Memory B cell (primary cell): ENCODE results near the gene LNX2.
A peak's percentile ranks its signal among the peaks of the same experiment; 100 is the strongest.

Experiments
- ATAC-seq: fragments of 150-1000 bp; cut with Tn5 transposase; 2 replicates; pipeline ENCODE4 v1.10.0; 2021; ENCODE audit warnings: low read depth, mild to moderate bottlenecking, moderate library complexity
- DNase-seq, 2 donors: peaks; one replicate each; pipeline ENCODE4 v3.0.0; 2022; ENCODE audit warnings: low spot score in 2 of 2
- H3K27ac Mint-ChIP-seq: one replicate; pipeline ENCODE4 v1.8.0; 2022; ENCODE audit warnings: mild to moderate bottlenecking, moderate library complexity, mixed read lengths
- H3K27me3 Mint-ChIP-seq: one replicate; pipeline ENCODE4 v1.8.0; 2022; ENCODE audit warnings: mixed read lengths
- H3K36me3 Mint-ChIP-seq: one replicate; pipeline ENCODE4 v1.8.0; 2022; ENCODE audit warnings: mild to moderate bottlenecking, mixed read lengths
- H3K4me1 Mint-ChIP-seq: one replicate; pipeline ENCODE4 v1.8.0; 2022; ENCODE audit warnings: mixed read lengths
- H3K4me3 Mint-ChIP-seq: one replicate; pipeline ENCODE4 v1.8.0; 2022; ENCODE audit warnings: mild to moderate bottlenecking, moderate library complexity, mixed read lengths
- H3K9me3 Mint-ChIP-seq: one replicate; pipeline ENCODE4 v1.8.0; 2022; ENCODE audit warnings: mixed read lengths

LNX2 gene

DNA sequence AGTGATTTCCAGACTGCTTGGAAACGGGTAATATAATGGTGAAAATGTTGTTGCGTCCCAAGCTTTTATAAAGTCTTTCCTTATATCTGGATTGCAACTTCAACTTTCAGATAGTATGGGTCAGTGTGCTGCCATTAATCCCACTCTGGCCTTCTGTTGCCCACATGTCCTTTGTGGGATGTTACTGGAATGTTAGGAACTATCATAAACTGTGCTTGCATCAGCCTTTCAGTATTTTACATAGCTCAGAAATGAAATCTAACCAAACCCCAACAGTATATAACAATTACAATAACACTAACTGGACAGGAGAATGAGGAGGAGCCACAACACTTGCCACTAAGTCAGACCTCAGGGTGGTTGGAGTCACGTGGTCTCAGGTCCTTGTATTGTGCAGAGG lies 78.9 kb downstream of the LNX2 start:
- H3K9me3 Mint-ChIP-seq: no peaks in the 10 kb centered on the region
- no peak for ATAC-seq
- H3K4me3 Mint-ChIP-seq: no peak overlapping the region
- no peak overlapping the region for H3K27ac Mint-ChIP-seq
- H3K4me1 Mint-ChIP-seq: no peaks in the 10 kb centered on the region
- no peaks in the 10 kb centered on the region for H3K27me3 Mint-ChIP-seq
- no peak for DNase-seq
- peaks cover 6% of the 10 kb centered on the region for H3K36me3 Mint-ChIP-seq

DNA sequence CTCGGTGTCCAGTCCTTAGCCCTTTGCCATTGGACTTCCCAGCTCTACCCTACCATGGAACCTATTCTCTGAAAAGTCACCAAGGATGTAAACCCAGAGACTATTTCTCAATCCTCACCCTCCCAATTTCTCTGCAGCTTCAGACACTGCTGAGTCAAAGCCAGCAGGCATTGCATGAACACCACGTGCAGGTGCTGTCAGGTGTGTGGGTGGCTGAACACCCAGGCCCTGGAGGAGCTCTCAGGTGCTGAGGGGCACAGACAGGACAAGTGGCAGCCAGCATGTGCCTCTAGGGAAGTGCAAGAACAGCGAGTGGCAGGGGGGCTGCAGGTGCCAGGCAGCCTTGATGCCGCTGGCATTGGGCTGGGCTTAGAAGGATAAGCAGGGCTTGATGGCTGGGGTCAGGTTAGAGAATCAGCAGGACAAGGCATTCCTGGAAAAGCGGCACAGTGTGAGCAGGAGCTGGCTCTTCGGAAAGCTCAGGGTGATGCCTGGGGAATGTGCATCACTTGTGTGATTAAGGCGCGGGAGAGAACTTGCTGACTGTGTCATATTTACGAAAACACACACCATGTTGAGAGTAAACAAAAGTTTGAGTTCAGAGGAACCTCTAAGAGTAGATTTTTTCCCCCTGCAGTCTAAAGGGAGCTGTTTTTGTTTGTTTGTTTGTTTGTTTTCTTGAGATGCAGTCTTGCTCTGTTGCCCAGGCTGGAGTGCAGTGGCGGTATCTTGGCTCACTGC lies 83.8 kb downstream of the LNX2 start:
- no peak overlapping the region for H3K4me3 Mint-ChIP-seq
- no peak overlapping the region for H3K27ac Mint-ChIP-seq
- H3K9me3 Mint-ChIP-seq: no peaks in the 10 kb centered on the region
- H3K4me1 Mint-ChIP-seq: peaks cover 7% of the 10 kb centered on the region
- DNase-seq (no peak), ATAC-seq (no peak)
- H3K36me3 Mint-ChIP-seq: no peaks in the 10 kb centered on the region
- H3K27me3 Mint-ChIP-seq: no peaks in the 10 kb centered on the region

- no peak for ATAC-seq
- no peak for DNase-seq
- Mint-ChIP-seq H3K4me3 (no peak overlapping the region), H3K27ac (no peak overlapping the region), H3K9me3 (no peaks in the 10 kb centered on the region), H3K4me1 (peaks cover 7% of the 10 kb centered on the region), H3K36me3 (no peaks in the 10 kb centered on the region), H3K27me3 (no peaks in the 10 kb centered on the region)
Measured at GRCh38 chr13:27535546-27535945, 84.8 kb downstream of the LNX2 start.

- no peaks in the 10 kb centered on the region for H3K9me3 Mint-ChIP-seq
- H3K36me3 Mint-ChIP-seq: no peaks in the 10 kb centered on the region
- DNase-seq (no peak), ATAC-seq (no peak)
- H3K4me3 Mint-ChIP-seq: no peak overlapping the region
- H3K4me1 Mint-ChIP-seq: peaks cover 11% of the 10 kb centered on the region
- H3K27ac Mint-ChIP-seq: no peak overlapping the region
- H3K27me3 Mint-ChIP-seq: no peaks in the 10 kb centered on the region
Measured at GRCh38 chr13:27534981-27535380, 85.3 kb downstream of the LNX2 start.

DNA sequence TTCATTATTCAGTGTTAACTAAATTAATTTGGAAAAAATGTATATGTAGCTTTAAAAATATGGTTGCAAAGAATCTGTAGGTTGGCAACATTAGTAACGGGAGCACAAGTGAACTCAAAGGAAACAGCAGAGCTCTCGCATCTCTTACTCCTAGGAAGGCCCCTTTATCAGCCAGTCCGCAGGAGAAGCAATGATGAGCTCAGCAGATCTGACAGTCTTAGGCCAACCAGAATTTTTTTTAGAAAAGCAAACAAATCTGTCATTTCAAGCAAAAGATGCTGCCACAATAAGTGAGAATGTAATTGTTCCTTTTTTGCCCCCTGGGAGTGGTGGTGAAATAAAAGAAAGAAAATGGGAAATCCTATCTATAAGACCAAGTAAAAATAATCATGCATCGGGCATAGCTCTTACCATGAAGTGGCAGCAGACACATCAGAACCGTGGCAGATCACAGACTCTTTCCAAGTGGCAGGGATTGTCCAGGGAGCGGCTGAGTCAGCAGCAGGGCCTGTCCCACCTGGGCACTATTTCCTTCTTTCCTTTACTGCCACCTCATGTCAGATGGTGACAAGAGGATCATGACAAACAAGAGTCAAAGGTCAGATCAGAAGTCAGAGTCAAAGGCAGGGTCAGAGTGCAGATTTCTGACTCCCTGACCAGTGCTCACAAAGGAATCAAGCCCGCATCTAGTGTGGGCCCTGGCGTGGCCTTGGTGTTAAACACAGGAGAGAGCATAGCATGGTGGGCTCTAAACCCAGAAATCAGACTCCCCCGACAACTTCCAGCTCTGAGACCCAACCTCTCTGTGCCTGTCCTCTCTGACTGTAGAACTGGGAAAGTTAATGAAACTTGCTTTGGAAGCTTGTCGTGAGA lies 86.0 kb downstream of the LNX2 start:
- no peaks in the 10 kb centered on the region for H3K9me3 Mint-ChIP-seq
- no peak overlapping the region for H3K4me3 Mint-ChIP-seq
- ATAC-seq: no peak
- H3K27ac Mint-ChIP-seq: no peak overlapping the region
- no peak for DNase-seq
- H3K36me3 Mint-ChIP-seq: no peaks in the 10 kb centered on the region
- no peaks in the 10 kb centered on the region for H3K27me3 Mint-ChIP-seq
- H3K4me1 Mint-ChIP-seq: peaks cover 17% of the 10 kb centered on the region

GRCh38 chr13:27533155-27533643 lies 87.1 kb downstream of the LNX2 start:
- H3K4me1 Mint-ChIP-seq: peaks cover 20% of the 10 kb centered on the region
- DNase-seq: peak in 1 of 2 donors; percentile 28
- no peaks in the 10 kb centered on the region for H3K36me3 Mint-ChIP-seq
- H3K4me3 Mint-ChIP-seq: peak overlapping the region; percentile 55
- H3K9me3 Mint-ChIP-seq: no peaks in the 10 kb centered on the region
- H3K27me3 Mint-ChIP-seq: no peaks in the 10 kb centered on the region
- no peak overlapping the region for H3K27ac Mint-ChIP-seq
- ATAC-seq: peak; percentile 89

DNA sequence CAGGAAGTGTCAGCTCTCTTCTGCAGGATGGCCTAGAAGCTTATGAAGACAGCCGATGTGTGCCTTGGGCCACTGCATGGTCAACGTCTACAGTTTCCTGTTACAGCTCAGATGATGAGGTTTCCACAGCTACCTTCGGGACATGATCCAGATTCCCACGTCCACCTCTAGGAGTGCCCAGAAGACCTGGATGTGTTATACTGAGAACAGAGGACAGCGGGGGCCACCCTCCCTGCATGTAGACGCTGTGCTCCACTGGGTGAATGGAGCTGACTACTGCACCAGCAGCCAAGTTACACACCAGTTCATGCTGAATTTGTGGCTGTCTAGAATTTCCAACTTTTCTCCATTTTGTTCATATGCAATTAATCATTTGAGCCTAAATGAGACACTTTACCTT lies 91.4 kb downstream of the LNX2 start:
- Mint-ChIP-seq H3K4me3 (no peak overlapping the region), H3K4me1 (peaks cover 20% of the 10 kb centered on the region), H3K27ac (no peak overlapping the region), H3K9me3 (no peaks in the 10 kb centered on the region), H3K36me3 (no peaks in the 10 kb centered on the region), H3K27me3 (no peaks in the 10 kb centered on the region)
- DNase-seq (no peak), ATAC-seq (no peak)

DNA sequence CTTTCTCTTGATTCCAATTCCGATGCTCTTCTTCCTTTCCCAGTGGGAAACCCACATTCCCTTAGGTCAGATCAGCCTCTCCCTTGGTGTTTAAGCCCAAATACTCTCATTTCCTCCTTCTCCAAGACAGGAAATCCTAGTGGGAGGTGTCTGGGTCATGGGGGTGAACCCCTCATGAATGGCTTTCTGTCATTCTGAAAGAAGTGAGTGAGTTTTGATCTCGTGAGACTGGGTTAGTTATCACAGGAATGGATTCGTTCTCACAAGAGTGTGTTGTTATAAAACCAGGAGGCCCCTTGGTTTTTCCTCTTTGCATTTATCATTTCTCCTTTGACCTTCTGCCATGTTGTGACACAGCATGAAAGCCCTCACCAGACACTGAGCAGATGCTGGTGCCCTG lies 93.8 kb downstream of the LNX2 start:
- peaks cover 25% of the 10 kb centered on the region for H3K4me1 Mint-ChIP-seq
- no peak for DNase-seq
- H3K27me3 Mint-ChIP-seq: no peaks in the 10 kb centered on the region
- no peaks in the 10 kb centered on the region for H3K9me3 Mint-ChIP-seq
- ATAC-seq: no peak
- H3K36me3 Mint-ChIP-seq: no peaks in the 10 kb centered on the region
- H3K4me3 Mint-ChIP-seq: no peak overlapping the region
- no peak overlapping the region for H3K27ac Mint-ChIP-seq

GRCh38 chr13:27524981-27525975 lies 95.1 kb downstream of the LNX2 start:
- ATAC-seq: no peak
- H3K4me3 Mint-ChIP-seq: no peak overlapping the region
- no peaks in the 10 kb centered on the region for H3K36me3 Mint-ChIP-seq
- H3K27me3 Mint-ChIP-seq: no peaks in the 10 kb centered on the region
- H3K4me1 Mint-ChIP-seq: peaks cover 24% of the 10 kb centered on the region
- no peaks in the 10 kb centered on the region for H3K9me3 Mint-ChIP-seq
- no peak for DNase-seq
- no peak overlapping the region for H3K27ac Mint-ChIP-seq

- peak; percentile 68 for ATAC-seq
- no peak overlapping the region for H3K4me3 Mint-ChIP-seq
- peak overlapping the region; percentile 70 for H3K27ac Mint-ChIP-seq
Measured at GRCh38 chr13:27523346-27524073, 96.8 kb downstream of the LNX2 start.

DNA sequence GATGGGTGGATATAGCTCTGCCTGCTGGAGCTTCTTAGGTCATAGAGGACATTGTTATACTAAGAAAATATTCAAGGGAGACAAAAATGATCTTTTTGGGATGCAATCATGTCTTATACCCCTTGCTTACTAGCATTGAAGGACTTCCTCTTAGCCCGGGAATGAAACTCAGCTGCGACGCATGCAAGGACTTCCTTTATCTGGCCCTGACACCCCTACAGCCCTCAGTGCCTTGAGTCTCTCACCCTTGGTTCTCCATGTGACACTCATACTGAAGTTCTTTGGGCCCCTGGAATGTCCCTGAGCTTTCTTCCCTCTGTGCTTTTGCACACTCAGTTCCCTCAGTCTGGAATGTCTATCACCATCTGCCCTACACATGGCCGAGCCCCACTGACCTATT lies 97.5 kb downstream of the LNX2 start:
- H3K36me3 Mint-ChIP-seq: no peaks in the 10 kb centered on the region
- peak; percentile 90 for ATAC-seq
- peak overlapping the region; percentile 70 for H3K27ac Mint-ChIP-seq
- no peaks in the 10 kb centered on the region for H3K27me3 Mint-ChIP-seq
- no peaks in the 10 kb centered on the region for H3K9me3 Mint-ChIP-seq
- H3K4me1 Mint-ChIP-seq: peaks cover 12% of the 10 kb centered on the region
- peak in 1 of 2 donors; percentile 16 for DNase-seq
- H3K4me3 Mint-ChIP-seq: no peak overlapping the region

More at GRCh38 chr13:27523346-27524073, 96.8 kb downstream of the LNX2 start:
- Mint-ChIP-seq H3K9me3 (no peaks in the 10 kb centered on the region), H3K36me3 (no peaks in the 10 kb centered on the region), H3K4me1 (peaks cover 12% of the 10 kb centered on the region), H3K27me3 (no peaks in the 10 kb centered on the region)
- DNase-seq: no peak

DNA sequence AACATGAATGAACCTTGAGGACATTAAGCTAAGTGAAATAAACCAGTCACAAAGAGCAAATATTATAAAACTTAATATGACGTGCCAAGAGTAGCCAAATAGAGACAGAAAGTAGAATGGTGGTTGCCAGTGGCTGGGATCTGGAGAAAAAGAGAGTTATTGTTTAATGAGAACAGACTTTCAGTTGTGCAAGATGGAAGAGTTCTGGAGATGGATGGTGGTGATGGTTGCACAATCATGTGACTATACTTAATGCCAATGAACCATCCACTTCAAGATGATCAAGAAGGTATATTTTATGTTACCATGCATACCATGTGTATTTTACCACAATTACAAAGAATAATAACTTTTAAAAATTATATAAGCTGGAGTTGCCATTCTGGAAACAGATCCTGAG lies 104.2 kb downstream of the LNX2 start:
- H3K4me3 Mint-ChIP-seq: no peak overlapping the region
- H3K27me3 Mint-ChIP-seq: peaks cover 6% of the 10 kb centered on the region
- no peak overlapping the region for H3K27ac Mint-ChIP-seq
- DNase-seq: no peak
- peaks cover 2% of the 10 kb centered on the region for H3K36me3 Mint-ChIP-seq
- H3K4me1 Mint-ChIP-seq: no peaks in the 10 kb centered on the region
- no peak for ATAC-seq
- H3K9me3 Mint-ChIP-seq: peaks cover 5% of the 10 kb centered on the region

DNA sequence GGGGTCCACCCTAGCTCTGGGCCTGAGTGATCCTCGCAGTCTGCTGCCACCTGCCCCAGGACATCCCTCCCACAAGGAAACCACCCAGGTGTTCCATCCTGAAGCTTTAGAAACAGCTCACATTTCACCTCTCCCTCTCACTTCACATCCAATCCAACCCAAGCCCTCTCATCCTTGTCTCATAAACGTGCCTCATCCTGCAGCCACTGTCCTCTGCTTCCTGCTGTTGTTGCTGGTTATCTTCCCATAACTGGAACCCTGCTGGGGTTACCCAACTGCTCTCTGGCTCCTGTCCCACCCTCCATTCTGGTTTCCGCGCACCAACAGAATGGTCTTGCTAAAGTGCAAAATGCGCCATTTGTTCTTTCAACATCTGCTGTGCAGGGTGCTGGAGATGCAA lies 110.2 kb downstream of the LNX2 start:
- DNase-seq: no peak
- peaks cover 2% of the 10 kb centered on the region for H3K36me3 Mint-ChIP-seq

More for the DNA sequence above, 110.2 kb downstream of the LNX2 start:
- H3K9me3 Mint-ChIP-seq: peaks cover 5% of the 10 kb centered on the region
- H3K27ac Mint-ChIP-seq: no peak overlapping the region
- H3K4me1 Mint-ChIP-seq: peaks cover 2% of the 10 kb centered on the region
- no peak for ATAC-seq
- peaks cover 6% of the 10 kb centered on the region for H3K27me3 Mint-ChIP-seq
- no peak overlapping the region for H3K4me3 Mint-ChIP-seq
